NCI-H1417 (cell line): Measurements from ENCODE around the gene PCDHGA6.
"Not testable (repeated sequence)": the region's sequence is repeated elsewhere in the genome, so short reads cannot be mapped to it uniquely, and the experiment has no call there.

ENCODE experiments used
- DNase-seq, 3 experiments: peaks; one replicate each; lab custom pipeline; 2025; lab: John Stamatoyannopoulos, UW

PCDHGA6 gene

DNA sequence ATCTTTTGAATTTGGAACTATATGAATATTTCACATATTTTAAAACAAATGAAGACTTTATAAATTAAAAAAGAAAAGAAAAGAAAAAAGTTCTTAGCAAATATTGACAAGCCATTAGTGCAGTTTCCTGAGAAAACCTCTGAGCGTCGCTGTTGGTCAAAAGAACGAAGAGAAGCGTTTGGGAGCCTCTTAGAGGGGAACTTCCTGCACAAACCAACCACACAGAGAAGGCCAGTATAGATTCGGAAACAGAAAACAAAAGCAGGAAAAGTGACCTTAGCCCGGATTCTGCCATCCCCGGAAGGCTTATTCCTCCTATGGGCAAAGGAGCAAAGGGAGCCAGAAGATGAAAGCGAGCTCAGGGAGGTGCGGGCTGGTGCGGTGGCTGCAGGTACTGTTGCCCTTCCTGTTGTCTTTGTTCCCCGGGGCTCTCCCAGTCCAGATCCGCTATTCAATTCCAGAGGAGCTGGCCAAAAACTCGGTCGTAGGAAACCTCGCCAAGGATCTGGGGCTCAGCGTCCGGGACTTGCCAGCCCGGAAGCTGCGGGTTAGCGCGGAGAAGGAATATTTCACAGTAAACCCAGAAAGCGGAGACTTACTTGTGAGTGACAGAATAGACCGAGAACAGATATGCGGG lies 13.8 kb upstream of the PCDHGA6 start, which contains the start of gene PCDHGB2:
TSS of gene PCDHGB2 (plus strand) at position 205 of the 637 bp plus-strand sequence. CDS start at position 347, 142 bp downstream.
- DNase-seq = peak in 1 of 3 experiments; percentile 1

DNA sequence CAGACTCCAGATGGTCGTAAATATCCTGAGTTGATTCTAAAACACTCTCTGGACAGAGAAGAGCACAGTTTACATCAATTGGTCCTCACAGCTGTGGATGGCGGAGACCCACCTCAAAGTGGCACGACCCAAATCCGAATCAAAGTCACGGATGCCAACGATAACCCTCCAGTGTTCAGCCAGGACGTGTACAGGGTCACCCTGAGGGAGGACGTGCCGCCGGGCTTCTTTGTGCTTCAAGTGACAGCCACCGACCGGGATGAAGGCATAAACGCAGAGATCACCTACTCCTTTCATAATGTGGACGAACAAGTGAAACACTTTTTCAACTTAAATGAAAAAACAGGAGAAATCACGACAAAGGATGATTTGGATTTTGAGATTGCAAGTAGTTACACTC lies 13.0 kb upstream of the PCDHGA6 start:
- no peak for DNase-seq

- no peak for DNase-seq
Observed at GRCh38 chr5:141362719-141363118, 11.0 kb upstream of the PCDHGA6 start.

DNA sequence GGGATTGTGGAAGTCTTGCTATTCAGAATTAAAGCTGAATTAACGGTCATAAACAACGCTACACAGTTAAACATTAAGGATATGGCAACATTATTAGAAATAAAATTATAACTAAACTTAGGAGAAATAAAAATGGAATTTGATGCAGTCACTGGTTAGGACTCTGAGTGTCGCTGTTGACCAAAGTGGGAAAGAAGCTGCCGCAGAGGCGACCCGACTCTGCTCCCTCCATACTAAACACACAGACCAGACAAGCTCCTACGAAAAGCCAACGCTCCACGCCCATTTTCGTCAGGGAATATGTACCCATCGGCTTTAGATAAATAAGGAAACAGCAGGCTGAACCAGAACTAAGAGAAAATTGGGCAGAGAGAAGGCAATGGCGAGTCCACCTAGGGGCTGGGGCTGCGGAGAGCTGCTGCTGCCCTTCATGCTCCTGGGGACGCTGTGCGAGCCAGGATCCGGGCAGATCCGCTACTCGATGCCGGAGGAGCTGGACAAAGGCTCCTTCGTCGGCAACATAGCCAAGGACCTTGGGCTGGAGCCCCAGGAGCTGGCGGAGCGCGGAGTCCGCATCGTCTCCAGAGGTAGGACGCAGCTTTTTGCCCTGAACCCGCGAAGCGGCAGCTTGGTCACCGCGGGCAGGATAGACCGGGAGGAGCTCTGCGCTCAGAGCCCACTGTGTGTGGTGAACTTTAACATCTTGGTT lies 9.6 kb upstream of the PCDHGA6 start, which contains the start of gene PCDHGA5:
TSS of gene PCDHGA5 (plus strand) at position 211 of the 709 bp plus-strand sequence. CDS start at position 380, 169 bp downstream.
- no peak for DNase-seq

GRCh38 chr5:141366016-141366896 lies 7.4 kb upstream of the PCDHGA6 start:
- no peak for DNase-seq

GRCh38 chr5:141369994-141370848 lies 3.5 kb upstream of the PCDHGA6 start, which contains the start of gene PCDHGB3:
Gene PCDHGB3, plus strand, starts transcription at chr5:141370242. Its CDS starts 153 bp downstream, at chr5:141370395.
- no peak for DNase-seq

GRCh38 chr5:141371572-141372475 lies 1.9 kb upstream of the PCDHGA6 start:
- DNase-seq = no peak

DNA sequence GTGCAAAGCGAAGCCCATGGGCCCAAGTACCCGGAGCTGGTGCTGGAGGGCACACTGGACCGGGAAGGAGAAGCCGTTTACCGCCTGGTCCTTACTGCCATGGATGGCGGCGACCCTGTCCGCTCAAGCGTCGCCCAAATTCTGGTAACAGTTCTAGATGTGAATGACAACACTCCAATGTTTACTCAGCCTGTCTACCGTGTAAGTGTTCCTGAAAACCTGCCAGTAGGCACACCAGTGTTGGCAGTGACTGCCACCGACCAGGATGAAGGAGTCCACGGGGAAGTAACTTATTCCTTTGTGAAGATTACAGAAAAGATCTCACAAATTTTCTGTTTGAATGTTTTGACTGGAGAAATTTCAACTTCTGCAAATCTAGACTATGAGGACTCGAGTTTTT lies 936 bp downstream of the PCDHGA6 start:
- DNase-seq = no peak

- not testable (repeated sequence) for DNase-seq
Observed at GRCh38 chr5:141375444-141376155, 1.9 kb downstream of the PCDHGA6 start.

DNA sequence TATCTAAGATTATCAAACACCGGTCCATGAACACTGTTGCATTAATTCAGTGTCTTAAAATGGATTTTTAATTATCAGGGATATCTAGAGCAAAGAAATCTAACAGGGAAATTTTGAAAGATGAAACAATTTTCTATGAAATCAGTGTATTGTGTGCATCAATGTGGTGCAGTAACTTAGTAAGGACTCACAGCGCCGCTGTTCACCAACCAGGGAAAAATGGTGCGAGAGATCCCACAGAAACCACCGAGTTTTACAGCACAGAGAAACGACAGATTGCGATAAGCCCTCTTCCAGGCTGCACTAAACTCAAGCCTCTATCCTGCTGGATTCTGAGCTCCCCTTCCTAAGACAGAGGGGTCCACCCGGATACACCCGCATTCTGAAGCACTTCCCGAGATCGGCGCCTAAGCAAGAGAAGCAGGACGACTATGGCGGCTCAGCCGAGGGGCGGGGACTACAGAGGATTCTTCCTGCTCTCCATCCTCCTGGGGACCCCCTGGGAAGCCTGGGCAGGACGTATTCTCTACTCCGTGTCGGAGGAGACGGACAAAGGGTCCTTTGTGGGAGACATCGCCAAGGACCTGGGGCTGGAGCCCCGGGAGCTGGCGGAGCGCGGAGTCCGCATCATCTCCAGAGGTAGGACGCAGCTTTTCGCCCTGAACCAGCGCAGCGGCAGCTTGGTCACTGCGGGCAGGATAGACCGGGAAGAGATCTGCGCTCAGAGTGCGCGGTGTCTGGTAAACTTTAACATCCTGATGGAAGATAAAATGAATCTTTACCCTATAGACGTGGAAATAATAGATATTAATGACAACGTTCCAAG lies 9.0 kb downstream of the PCDHGA6 start, which contains the start of gene PCDHGA7:
TSS of gene PCDHGA7 (plus strand) at position 274 of the 826 bp plus-strand sequence. CDS start at position 432, 158 bp downstream.
- no peak for DNase-seq

- DNase-seq = no peak
Observed at GRCh38 chr5:141383345-141383744, 9.7 kb downstream of the PCDHGA6 start.

DNA sequence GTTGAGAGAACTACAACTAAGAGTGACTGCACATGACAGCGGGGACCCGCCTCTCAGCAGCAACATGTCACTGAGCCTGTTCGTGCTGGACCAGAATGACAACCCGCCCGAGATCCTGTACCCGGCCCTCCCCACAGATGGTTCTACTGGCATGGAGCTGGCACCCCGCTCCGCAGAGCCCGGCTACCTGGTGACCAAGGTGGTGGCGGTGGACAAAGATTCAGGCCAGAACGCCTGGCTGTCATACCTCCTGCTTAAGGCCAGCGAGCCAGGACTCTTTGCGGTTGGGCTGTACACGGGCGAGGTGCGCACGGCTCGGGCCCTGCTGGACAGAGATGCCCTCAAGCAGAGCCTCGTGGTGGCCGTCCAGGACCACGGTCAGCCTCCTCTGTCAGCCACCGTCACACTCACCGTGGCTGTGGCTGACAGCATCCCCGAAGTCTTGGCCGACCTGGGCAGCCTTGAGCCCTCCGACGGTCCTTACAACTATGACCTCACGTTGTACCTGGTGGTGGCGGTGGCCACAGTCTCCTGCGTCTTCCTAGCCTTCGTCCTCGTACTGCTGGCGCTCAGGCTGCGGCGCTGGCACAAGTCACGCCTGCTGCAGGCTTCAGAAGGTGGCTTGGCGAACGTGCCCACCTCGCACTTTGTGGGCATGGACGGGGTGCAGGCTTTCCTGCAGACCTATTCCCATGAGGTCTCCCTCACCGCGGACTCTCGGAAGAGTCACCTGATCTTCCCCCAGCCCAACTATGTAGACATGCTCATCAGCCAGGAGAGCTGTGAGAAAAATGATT lies 11.0 kb downstream of the PCDHGA6 start:
- no peak for DNase-seq

GRCh38 chr5:141387557-141388311 lies 14.0 kb downstream of the PCDHGA6 start, which contains the start of gene PCDHGB4:
Gene PCDHGB4, plus strand, starts transcription at chr5:141387698. Its CDS starts 187 bp downstream, at chr5:141387885.
- DNase-seq = not testable (repeated sequence)

GRCh38 chr5:141388661-141389060 lies 15.0 kb downstream of the PCDHGA6 start:
- DNase-seq = no peak

DNA sequence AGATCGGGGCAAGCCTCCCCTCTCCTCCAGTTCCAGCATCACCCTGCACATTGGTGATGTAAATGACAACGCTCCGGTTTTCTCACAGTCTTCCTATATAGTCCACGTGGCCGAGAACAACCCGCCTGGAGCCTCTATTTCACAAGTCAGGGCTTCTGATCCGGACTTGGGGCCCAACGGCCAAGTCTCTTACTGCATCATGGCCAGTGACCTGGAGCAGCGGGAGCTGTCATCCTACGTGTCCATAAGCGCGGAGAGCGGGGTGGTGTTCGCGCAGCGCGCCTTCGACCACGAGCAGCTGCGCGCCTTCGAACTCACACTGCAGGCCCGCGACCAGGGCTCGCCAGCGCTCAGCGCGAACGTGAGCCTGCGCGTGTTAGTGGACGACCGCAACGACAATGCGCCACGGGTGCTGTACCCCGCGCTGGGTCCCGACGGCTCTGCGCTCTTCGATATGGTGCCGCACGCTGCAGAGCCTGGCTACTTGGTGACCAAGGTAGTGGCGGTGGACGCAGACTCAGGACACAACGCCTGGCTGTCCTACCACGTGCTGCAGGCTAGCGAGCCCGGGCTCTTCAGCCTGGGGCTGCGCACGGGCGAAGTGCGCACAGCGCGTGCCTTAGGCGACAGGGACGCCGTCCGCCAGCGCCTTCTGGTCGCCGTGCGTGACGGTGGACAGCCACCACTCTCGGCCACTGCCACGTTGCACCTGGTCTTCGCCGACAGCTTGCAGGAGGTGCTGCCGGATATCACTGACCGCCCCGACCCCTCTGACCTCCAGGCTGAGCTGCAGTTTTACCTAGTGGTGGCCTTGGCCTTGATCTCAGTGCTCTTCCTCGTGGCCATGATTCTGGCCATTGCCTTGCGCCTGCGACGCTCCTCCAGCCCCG lies 15.7 kb downstream of the PCDHGA6 start:
- no peak for DNase-seq
